ENCODE measurements around the gene PRUNE2. TPM values are rescaled to one million over a fixed set of nuclear protein-coding genes. Genes with fewer than 3 reads are reported as not detected.

The PRUNE2 gene
- polyA plus RNA-seq, 1 of the 3 experiments (the other 2 are of a cell fraction) = 13.0 TPM

- Histone ChIP-seq H3K4me2 (no peak overlapping the region), H3K9ac (no peak overlapping the region), H3F3A (replicated peaks; ENCODE audit: insufficient read depth) (no peaks in the 10 kb centered on the region), H3K4me3 (ENCODE audit: low read depth in 2 of 2, low read length in 1 of 2) (no peak overlapping the region), H3K9me3 (no peaks in the 10 kb centered on the region), H3K4me1 (ENCODE audit: control insufficient read depth in 1 of 2, insufficient read depth in 2 of 2, low read depth in 1 of 2, low read length in 1 of 2) (no peaks in the 10 kb centered on the region), H4K20me1 (ENCODE audit: insufficient read depth) (no peaks in the 10 kb centered on the region), H2AFZ (ENCODE audit: low read depth) (no peak overlapping the region), H3K27ac (ENCODE audit: low read depth in 2 of 2, low read length in 1 of 2) (no peak overlapping the region), H3K9me2 (no peaks in the 10 kb centered on the region), H3K27me3 (ENCODE audit: insufficient read depth) (peaks cover 8% of the 10 kb centered on the region; the same call in 1 of the 2 replicates), H3K36me3 (replicated peaks in 1 of 2; ENCODE audit: control insufficient read depth in 1 of 2, insufficient read depth in 2 of 2, low read length in 1 of 2) (no peaks in the 10 kb centered on the region), H3K79me2 (ENCODE audit: insufficient read depth) (no peaks in the 10 kb centered on the region)
- no peak for DNase-seq
- ChIA-PET POLR2A (no interaction called here), CTCF (no interaction called here)
- 22% methylated on average over 2 of the region's 2 CpGs for WGBS (ENCODE audit: low lambda C conversion rate)
- TF ChIP-seq NRF1 (IDR thresholded peaks at IDR 0.05; ENCODE audit: low read depth, low read length) = no peak
- TF ChIP-seq SMC3 (IDR thresholded peaks at IDR 0.05; ENCODE audit: low read depth, low read length) = no peak
- no peak for TF ChIP-seq GATA2 (CRISPR knock-in tag; IDR thresholded peaks at IDR 0.05)
- TF ChIP-seq FOSL2 (IDR thresholded peaks at IDR 0.05; ENCODE audit: borderline replicate concordance, low read depth) = no peak
- no peak for TF ChIP-seq ELF1 (IDR thresholded peaks at IDR 0.05)
- no peak for TF ChIP-seq ZBTB33 (IDR thresholded peaks at IDR 0.05; ENCODE audit: borderline replicate concordance, low read depth)
- no peak for TF ChIP-seq MAX (IDR thresholded peaks at IDR 0.05; ENCODE audit: low read depth)
- TF ChIP-seq TAF1 (IDR thresholded peaks at IDR 0.05; ENCODE audit: borderline replicate concordance, low read depth, low read length) = no peak
- TF ChIP-seq IRF3 (IDR thresholded peaks at IDR 0.05; ENCODE audit: low read depth, low read length) = no peak
- no peak for TF ChIP-seq CTCF (IDR thresholded peaks at IDR 0.05)
- TF ChIP-seq MEF2A (IDR thresholded peaks at IDR 0.05; ENCODE audit: borderline replicate concordance, low read depth) = no peak
- TF ChIP-seq PBX3 (IDR thresholded peaks at IDR 0.05) = no peak
- no peak for TF ChIP-seq FOXM1 (IDR thresholded peaks at IDR 0.05; ENCODE audit: low read depth)
- TF ChIP-seq YY1 (IDR thresholded peaks at IDR 0.05; ENCODE audit: low read depth) = no peak
- no peak for TF ChIP-seq TEAD4 (IDR thresholded peaks at IDR 0.05; ENCODE audit: borderline replicate concordance, insufficient read depth)
- TF ChIP-seq REST (IDR thresholded peaks at IDR 0.05; ENCODE audit: low read depth, low read length) = no peak
- TF ChIP-seq RAD21 (IDR thresholded peaks at IDR 0.05; ENCODE audit: low read length) = no peak
- no peak for TF ChIP-seq RXRA (IDR thresholded peaks at IDR 0.05; ENCODE audit: borderline replicate concordance, low read depth)
Measured at GRCh38 chr9:76619640-76620039, 286.3 kb downstream of the PRUNE2 start.
